ENCODE measurements around the gene RTN4R.

RTN4R gene

GRCh38 chr22:20198557-20199319, 69.4 kb downstream of the RTN4R start:
- no peak for DNase-seq (ENCODE audit: low spot score)

- DNase-seq (ENCODE audit: low spot score) = no peak
These were observed 70.6 kb downstream of the RTN4R start for GRCh38 chr22:20197407-20198030.

GRCh38 chr22:20196094-20196842, 71.8 kb downstream of the RTN4R start:
- DNase-seq (ENCODE audit: low spot score) = no peak

GRCh38 chr22:20194681-20195593, 73.2 kb downstream of the RTN4R start:
- DNase-seq (ENCODE audit: low spot score) = no peak

GRCh38 chr22:20193761-20194494, 74.2 kb downstream of the RTN4R start:
- DNase-seq (ENCODE audit: low spot score) = no peak

- no peak for DNase-seq (ENCODE audit: low spot score)
These were observed 75.0 kb downstream of the RTN4R start for GRCh38 chr22:20192972-20193760.

- no peak for DNase-seq (ENCODE audit: low spot score)
These were observed 75.7 kb downstream of the RTN4R start for GRCh38 chr22:20192293-20192971.

- DNase-seq (ENCODE audit: low spot score) = no peak
These were observed 76.3 kb downstream of the RTN4R start for GRCh38 chr22:20191803-20192202.

Data from GM03348 (cell line).